CD4-positive, alpha-beta T cell treated with Interleukin-12 subunit alpha and Interleukin-12 subunit beta, for 1 hour (primary cell): ENCODE results near the gene AVPR1A.

Experiments used
- DNase-seq: peaks from one replicate; pipeline ENCODE4 v3.0.0-alpha.2; 2020

AVPR1A gene

DNA sequence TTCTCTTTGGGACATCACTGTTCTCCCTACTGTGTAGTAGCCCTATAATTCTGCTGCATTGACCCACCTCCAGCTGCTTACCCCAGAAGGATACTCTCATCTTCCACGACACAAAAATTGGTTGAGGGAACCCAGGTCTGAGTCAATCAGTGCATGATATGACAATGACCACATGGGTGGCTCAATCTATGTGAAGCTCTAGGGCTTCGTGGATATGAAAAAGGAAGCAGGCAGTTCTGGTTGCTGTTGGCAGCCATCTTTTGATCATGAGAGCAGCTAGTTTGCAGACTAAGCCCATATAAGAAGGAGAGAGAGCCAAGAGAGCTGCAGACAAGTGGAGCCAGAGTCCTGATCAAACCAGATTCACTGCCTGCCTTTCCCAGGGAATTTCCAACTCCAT is 57.9 kb downstream of the AVPR1A start:
- no peak for DNase-seq
